Muscle layer of colon (tissue), 2 donors: ENCODE results near the gene PPCS.
A peak's percentile ranks its signal among the peaks of the same experiment; 100 is the strongest.
"Not testable (repeated sequence)": the region's sequence is repeated elsewhere in the genome, so short reads cannot be mapped to it uniquely, and the experiment has no call there.

Experiments
- H3K27ac ChIP-seq: one replicate; pipeline ENCODE4 v1.7.0; 2013; ENCODE audit warnings: low read depth, mild to moderate bottlenecking, low read length, moderate library complexity
- H3K27me3 ChIP-seq, 2 donors: one replicate each; pipeline ENCODE4 v1.7.0; 2013; ENCODE audit warnings: low read length in 2 of 2, mild to moderate bottlenecking in 2 of 2; ENCODE audit not compliant: insufficient read depth in 2 of 2, control insufficient read depth in 1 of 2
- H3K36me3 ChIP-seq: one replicate; pipeline ENCODE4 v1.7.0; 2013; ENCODE audit warnings: mild to moderate bottlenecking, low read length; ENCODE audit not compliant: insufficient read depth
- H3K4me1 ChIP-seq: one replicate; pipeline ENCODE4 v1.7.0; 2013; ENCODE audit warnings: mild to moderate bottlenecking, low read length; ENCODE audit not compliant: insufficient read depth
- H3K4me3 ChIP-seq, 2 donors: one replicate each; pipeline ENCODE4 v1.7.0; 2013; ENCODE audit warnings: low read length in 2 of 2, low read depth in 1 of 2, mild to moderate bottlenecking in 1 of 2, moderate library complexity in 1 of 2
- H3K9ac ChIP-seq: one replicate; pipeline ENCODE4 v1.7.0; 2013; ENCODE audit warnings: low read length
- H3K9me3 ChIP-seq: one replicate; pipeline ENCODE4 v1.7.0; 2013; ENCODE audit warnings: mild to moderate bottlenecking, low read length
- donor health status: abdominal sarcoma.
- donor health status: Adenocarcinoma of cecum.

PPCS gene

DNA sequence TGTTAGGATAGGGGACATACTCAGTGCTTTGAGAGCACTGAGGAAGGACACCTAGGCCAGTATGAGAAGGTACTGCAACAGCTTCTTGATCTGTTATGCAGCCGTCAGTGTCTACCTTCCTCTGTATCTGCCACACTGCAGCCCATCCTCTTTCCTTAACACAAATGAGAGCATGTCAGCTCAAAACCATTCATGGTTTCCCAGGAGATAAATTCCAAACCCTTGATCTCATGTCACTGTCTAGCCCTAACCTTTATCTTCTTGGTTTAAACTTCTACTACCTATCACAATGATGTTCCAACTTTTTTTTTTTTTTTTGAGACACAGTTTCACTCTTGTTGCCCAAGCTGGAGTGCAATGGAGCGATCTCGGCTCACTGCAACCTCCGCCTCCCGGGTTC lies 1.9 kb upstream of the PPCS start:
- H3K9ac ChIP-seq: no peak overlapping the region
- H3K36me3 ChIP-seq: peaks cover 7% of the 10 kb centered on the region
- no peaks in the 10 kb centered on the region for H3K9me3 ChIP-seq
- H3K27me3 ChIP-seq: no peaks in the 10 kb centered on the region
- H3K27ac ChIP-seq: no peak overlapping the region
- H3K4me3 ChIP-seq: no peak overlapping the region
- peaks cover 13% of the 10 kb centered on the region for H3K4me1 ChIP-seq

DNA sequence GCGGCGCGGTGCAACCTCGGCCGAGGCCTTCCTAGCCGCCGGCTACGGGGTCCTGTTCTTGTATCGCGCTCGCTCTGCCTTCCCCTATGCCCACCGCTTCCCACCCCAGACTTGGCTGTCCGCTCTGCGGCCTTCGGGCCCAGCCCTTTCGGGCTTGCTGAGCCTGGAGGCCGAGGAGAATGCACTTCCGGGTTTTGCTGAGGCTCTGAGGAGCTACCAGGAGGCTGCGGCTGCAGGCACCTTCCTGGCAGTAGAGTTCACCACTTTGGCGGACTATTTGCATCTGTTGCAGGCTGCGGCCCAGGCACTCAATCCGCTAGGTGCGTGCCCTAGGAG lies 379 bp downstream of the PPCS start:
- Histone ChIP-seq H3K9me3 (no peaks in the 10 kb centered on the region), H3K36me3 (peaks cover 27% of the 10 kb centered on the region), H3K4me1 (peaks cover 13% of the 10 kb centered on the region), H3K9ac (peak overlapping the region; percentile 59), H3K27me3 (no peaks in the 10 kb centered on the region), H3K27ac (peak overlapping the region; percentile 97), H3K4me3 (peak overlapping the region; percentile 86 to 92)

DNA sequence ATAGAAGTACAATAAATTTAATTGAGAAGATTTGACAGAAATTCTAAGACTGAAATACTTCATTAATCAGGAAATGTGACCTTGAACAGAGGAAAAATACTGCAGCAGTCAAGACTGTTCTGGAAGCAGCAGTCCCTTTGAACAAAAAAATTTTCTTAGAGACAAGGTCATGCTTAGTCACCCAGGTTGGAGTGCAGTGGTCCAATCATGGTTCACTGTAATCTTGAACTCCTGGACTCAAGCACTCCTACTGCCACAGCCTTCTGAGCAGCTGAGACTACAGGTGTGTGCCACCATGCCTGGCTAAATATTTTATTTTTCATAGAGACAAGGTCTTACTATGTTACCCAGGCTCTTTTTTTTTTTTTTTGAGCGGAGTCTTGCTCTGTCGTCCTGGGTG lies 4.9 kb downstream of the PPCS start:
- Histone ChIP-seq H3K36me3 (peaks cover 27% of the 10 kb centered on the region), H3K27me3 (no peaks in the 10 kb centered on the region), H3K4me1 (peaks cover 21% of the 10 kb centered on the region), H3K9ac (no peak overlapping the region), H3K9me3 (no peaks in the 10 kb centered on the region), H3K27ac (no peak overlapping the region), H3K4me3 (no peak overlapping the region)

DNA sequence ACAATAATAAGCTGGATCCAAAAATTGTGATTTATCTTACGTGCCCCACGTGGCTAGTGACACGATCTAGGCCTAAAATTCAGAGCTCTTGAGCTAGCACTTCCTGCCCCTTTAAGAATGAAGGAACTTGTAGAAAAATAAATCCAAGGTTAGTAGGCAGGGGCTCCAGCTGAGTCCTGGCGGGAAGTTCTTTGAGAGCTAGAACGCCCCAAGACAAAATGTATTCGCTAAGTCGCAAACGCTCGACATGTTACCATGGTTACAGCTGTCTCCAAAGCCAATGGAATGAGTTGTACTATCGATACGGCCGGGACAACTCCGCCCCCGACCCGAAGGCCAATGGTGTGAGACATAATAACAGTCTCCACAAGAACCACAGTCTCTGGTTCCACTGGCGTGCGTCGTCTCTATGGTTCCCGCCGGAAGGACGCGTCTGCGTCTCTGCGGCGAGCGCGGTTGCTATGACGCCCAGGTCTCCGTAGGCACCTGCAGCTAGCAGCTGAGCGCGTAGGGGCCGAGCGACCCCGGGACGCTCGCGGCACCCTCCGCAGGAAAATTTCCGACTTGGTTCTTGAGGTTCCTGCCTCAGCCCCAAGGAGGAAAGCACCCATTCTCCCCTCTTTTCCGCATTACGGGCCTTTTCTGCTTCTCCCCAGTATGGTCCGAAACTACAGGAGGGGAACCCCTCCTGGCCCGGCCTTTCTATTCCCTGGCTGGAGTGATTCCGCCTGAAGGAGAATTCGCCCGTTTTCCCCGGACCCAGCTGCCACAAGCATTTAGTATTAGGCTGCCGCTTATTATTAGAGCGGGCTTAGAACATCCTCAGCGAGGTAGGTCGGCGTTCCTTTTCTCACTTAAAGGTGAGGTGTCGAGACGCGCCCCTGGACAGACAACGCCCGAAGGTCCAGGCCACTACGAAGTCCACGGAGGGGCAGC lies 6.8 kb downstream of the PPCS start, which contains the start of gene CCDC30:
CCDC30 (plus strand) TSS at position 459 of the 936 bp plus-strand sequence. CDS start 17,266 bp downstream, outside the sequence.
- no peaks in the 10 kb centered on the region for H3K9me3 ChIP-seq
- no peak within 1 kb of the TSS for H3K9ac ChIP-seq
- no peaks in the 10 kb centered on the region for H3K27me3 ChIP-seq
- H3K36me3 ChIP-seq: peaks cover 27% of the 10 kb centered on the region
- H3K27ac ChIP-seq: peak within 1 kb of the TSS; percentile 22
- peaks cover 9% of the 10 kb centered on the region for H3K4me1 ChIP-seq
- H3K4me3 ChIP-seq: peak within 1 kb of the TSS; percentile 39 to 68

GRCh38 chr1:42463921-42464320 lies 7.6 kb downstream of the PPCS start:
- peak overlapping the region in 1 of 2 donors; percentile 68 for H3K4me3 ChIP-seq
- peaks cover 25% of the 10 kb centered on the region for H3K36me3 ChIP-seq
- no peak overlapping the region for H3K27ac ChIP-seq
- no peaks in the 10 kb centered on the region for H3K27me3 ChIP-seq
- no peak overlapping the region for H3K9ac ChIP-seq
- peaks cover 8% of the 10 kb centered on the region for H3K4me1 ChIP-seq
- H3K9me3 ChIP-seq: no peaks in the 10 kb centered on the region

DNA sequence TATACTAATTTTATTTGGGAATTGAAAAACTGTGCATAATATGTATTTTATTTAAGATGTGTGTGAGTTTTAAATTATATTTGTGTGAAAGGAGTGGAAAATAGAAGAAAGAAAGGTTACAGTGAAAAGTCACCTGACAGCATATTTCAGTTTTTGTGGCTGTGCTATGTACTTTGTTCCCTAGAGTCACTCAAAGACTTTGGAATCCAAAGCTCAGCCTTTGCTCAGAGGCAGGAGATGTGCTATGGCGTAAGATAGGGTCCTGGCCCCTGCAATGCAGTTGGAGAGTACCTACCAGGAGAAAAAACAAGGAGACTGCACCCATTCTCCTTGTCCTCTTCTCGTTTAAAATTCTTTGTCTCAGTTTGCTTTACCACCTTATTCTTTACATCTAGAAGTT lies 9.7 kb downstream of the PPCS start:
- H3K36me3 ChIP-seq: peaks cover 4% of the 10 kb centered on the region
- H3K9me3 ChIP-seq: no peaks in the 10 kb centered on the region
- H3K27me3 ChIP-seq: no peaks in the 10 kb centered on the region
- H3K27ac ChIP-seq: no peak overlapping the region
- H3K4me1 ChIP-seq: peaks cover 8% of the 10 kb centered on the region
- H3K9ac ChIP-seq: no peak overlapping the region
- H3K4me3 ChIP-seq: no peak overlapping the region

GRCh38 chr1:42469727-42470126 lies 13.4 kb downstream of the PPCS start:
- H3K4me3 ChIP-seq: no peak overlapping the region
- no peak overlapping the region for H3K9ac ChIP-seq
- peaks cover 7% of the 10 kb centered on the region for H3K36me3 ChIP-seq
- no peaks in the 10 kb centered on the region for H3K4me1 ChIP-seq
- no peaks in the 10 kb centered on the region for H3K9me3 ChIP-seq
- H3K27me3 ChIP-seq: no peaks in the 10 kb centered on the region
- no peak overlapping the region for H3K27ac ChIP-seq

GRCh38 chr1:42476605-42477004 lies 20.3 kb downstream of the PPCS start:
- no peak overlapping the region for H3K9ac ChIP-seq
- H3K4me3 ChIP-seq: no peak overlapping the region
- no peaks in the 10 kb centered on the region for H3K4me1 ChIP-seq
- no peak overlapping the region for H3K27ac ChIP-seq
- H3K36me3 ChIP-seq: peaks cover 7% of the 10 kb centered on the region
- no peaks in the 10 kb centered on the region for H3K27me3 ChIP-seq
- no peaks in the 10 kb centered on the region for H3K9me3 ChIP-seq

GRCh38 chr1:42477354-42477753 lies 21.0 kb downstream of the PPCS start:
- H3K27ac ChIP-seq, H3K27me3 ChIP-seq, H3K9me3 ChIP-seq, H3K4me3 ChIP-seq, H3K4me1 ChIP-seq, H3K9ac ChIP-seq, H3K36me3 ChIP-seq: not testable (repeated sequence)

DNA sequence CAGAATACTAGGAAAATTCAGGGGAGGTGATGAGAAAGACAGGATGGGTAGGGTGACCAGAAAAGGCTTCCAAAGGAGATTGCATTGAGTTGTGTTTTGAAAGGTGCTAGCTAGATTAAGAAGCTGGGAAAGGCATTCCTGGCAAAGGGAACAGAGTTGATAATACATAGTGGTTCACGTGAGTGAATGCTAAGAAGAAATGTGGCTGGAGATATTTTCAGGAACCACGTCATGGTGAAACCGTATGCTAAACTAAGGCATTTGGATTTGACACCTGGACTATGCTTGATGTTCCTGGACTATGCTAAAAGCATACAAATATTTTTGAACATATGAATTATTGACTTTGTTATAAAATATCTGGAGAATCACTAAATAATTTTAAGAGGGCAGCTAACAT lies 21.4 kb downstream of the PPCS start:
- no peak overlapping the region for H3K4me3 ChIP-seq
- H3K9me3 ChIP-seq: no peaks in the 10 kb centered on the region
- no peaks in the 10 kb centered on the region for H3K27me3 ChIP-seq
- H3K27ac ChIP-seq: no peak overlapping the region
- no peaks in the 10 kb centered on the region for H3K4me1 ChIP-seq
- no peak overlapping the region for H3K9ac ChIP-seq
- H3K36me3 ChIP-seq: peaks cover 7% of the 10 kb centered on the region

DNA sequence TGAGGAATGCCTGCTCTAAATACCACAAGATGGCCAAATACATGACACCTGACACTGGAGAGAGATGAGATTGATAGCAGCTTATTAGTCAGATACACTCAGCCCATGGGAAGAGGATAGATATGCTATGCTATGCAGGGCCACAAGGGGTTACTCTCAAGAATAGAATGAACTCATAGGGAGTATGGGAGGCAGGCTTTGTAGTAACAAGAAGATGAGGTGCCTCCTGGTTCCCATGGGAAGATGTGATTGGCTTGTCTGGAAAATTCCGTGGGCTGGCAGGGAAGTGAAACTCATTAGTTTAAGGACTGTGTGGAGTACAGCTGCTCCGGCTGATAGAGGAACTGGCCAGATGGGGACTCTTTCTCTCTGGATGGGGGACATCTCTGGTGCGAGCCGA lies 23.3 kb downstream of the PPCS start:
- no peak overlapping the region for H3K4me3 ChIP-seq
- no peaks in the 10 kb centered on the region for H3K9me3 ChIP-seq
- H3K27me3 ChIP-seq: no peaks in the 10 kb centered on the region
- H3K4me1 ChIP-seq: no peaks in the 10 kb centered on the region
- H3K9ac ChIP-seq: no peak overlapping the region
- no peak overlapping the region for H3K27ac ChIP-seq
- no peaks in the 10 kb centered on the region for H3K36me3 ChIP-seq

DNA sequence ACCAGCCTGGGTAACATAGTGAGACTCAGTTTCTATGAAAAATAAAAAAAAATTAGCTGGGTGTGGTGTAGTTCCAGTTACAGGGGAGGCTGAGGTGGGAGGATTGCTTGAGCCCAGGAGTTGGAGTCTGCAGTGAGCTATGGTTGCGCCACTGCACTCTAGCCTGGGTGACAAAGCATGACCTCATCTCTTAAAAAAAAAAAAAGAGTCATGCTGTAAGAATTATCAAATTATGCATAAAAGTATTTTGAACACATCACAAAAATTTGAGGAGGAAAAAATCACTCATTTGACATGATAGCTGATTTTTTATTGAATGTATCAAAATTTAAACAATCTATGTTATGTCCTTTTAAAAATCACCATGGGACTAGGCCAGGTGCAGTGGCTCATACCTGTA lies 24.6 kb downstream of the PPCS start:
- no peaks in the 10 kb centered on the region for H3K4me1 ChIP-seq
- no peak overlapping the region for H3K4me3 ChIP-seq
- no peak overlapping the region for H3K27ac ChIP-seq
- H3K9me3 ChIP-seq: no peaks in the 10 kb centered on the region
- no peak overlapping the region for H3K9ac ChIP-seq
- H3K36me3 ChIP-seq: no peaks in the 10 kb centered on the region
- H3K27me3 ChIP-seq: no peaks in the 10 kb centered on the region
